ENCODE measurements around the gene MGMT.

Gene MGMT

GRCh38 chr10:129495256-129495655 lies 28.2 kb downstream of the MGMT start:
- no peak for DNase-seq (ENCODE audit: low spot score)

GRCh38 chr10:129495698-129496097 lies 28.7 kb downstream of the MGMT start:
- DNase-seq (ENCODE audit: low spot score) = no peak

GRCh38 chr10:129497013-129497412 lies 30.0 kb downstream of the MGMT start:
- no peak for DNase-seq (ENCODE audit: low spot score)

GRCh38 chr10:129498680-129499079 lies 31.6 kb downstream of the MGMT start:
- no peak for DNase-seq (ENCODE audit: low spot score)

- no peak for DNase-seq (ENCODE audit: low spot score)
Observed at GRCh38 chr10:129500617-129501339, 33.7 kb downstream of the MGMT start.

GRCh38 chr10:129501652-129502436 lies 34.8 kb downstream of the MGMT start:
- no peak for DNase-seq (ENCODE audit: low spot score)

GRCh38 chr10:129502448-129502847 lies 35.4 kb downstream of the MGMT start:
- DNase-seq (ENCODE audit: low spot score) = no peak

- no peak for DNase-seq (ENCODE audit: low spot score)
Observed at GRCh38 chr10:129505500-129506075, 38.5 kb downstream of the MGMT start.

GRCh38 chr10:129506101-129506797 lies 39.2 kb downstream of the MGMT start:
- no peak for DNase-seq (ENCODE audit: low spot score)

GRCh38 chr10:129507216-129507889 lies 40.3 kb downstream of the MGMT start:
- DNase-seq (ENCODE audit: low spot score) = no peak

GRCh38 chr10:129509155-129509554 lies 42.1 kb downstream of the MGMT start:
- no peak for DNase-seq (ENCODE audit: low spot score)

GRCh38 chr10:129509835-129510234 lies 42.8 kb downstream of the MGMT start:
- no peak for DNase-seq (ENCODE audit: low spot score)

GRCh38 chr10:129511086-129511485 lies 44.0 kb downstream of the MGMT start:
- DNase-seq (ENCODE audit: low spot score) = no peak

- no peak for DNase-seq (ENCODE audit: low spot score)
Observed at GRCh38 chr10:129511758-129512157, 44.7 kb downstream of the MGMT start.

GRCh38 chr10:129513312-129513711 lies 46.3 kb downstream of the MGMT start:
- DNase-seq (ENCODE audit: low spot score) = no peak

- DNase-seq (ENCODE audit: low spot score) = no peak
Observed at GRCh38 chr10:129514568-129515451, 47.8 kb downstream of the MGMT start.

- DNase-seq (ENCODE audit: low spot score) = no peak
Observed at GRCh38 chr10:129516846-129517679, 50.0 kb downstream of the MGMT start.

- no peak for DNase-seq (ENCODE audit: low spot score)
Observed at GRCh38 chr10:129517680-129518057, 50.6 kb downstream of the MGMT start.

- no peak for DNase-seq (ENCODE audit: low spot score)
Observed at GRCh38 chr10:129518793-129519192, 51.8 kb downstream of the MGMT start.

GRCh38 chr10:129520440-129521080 lies 53.5 kb downstream of the MGMT start:
- no peak for DNase-seq (ENCODE audit: low spot score)
